Liver (tissue), 9 donors: ENCODE results near the gene OTUD3. TPM values are rescaled to one million over a fixed set of nuclear protein-coding genes. Genes with fewer than 3 reads are reported as not detected.

Experiments
- DNase-seq: peaks from one replicate; pipeline ENCODE4 v3.0.0-alpha.2; 2017; ENCODE audit warnings: low spot score
- H3K27ac ChIP-seq, 2 donors: one replicate each; pipeline ENCODE4 v1.7.0; 2013; ENCODE audit warnings: inconsistent platforms in 2 of 2, low read length in 2 of 2, control low read depth in 1 of 2, low read depth in 1 of 2, mild to moderate bottlenecking in 1 of 2
- H3K27me3 ChIP-seq, 4 donors: one replicate each; pipeline versions ENCODE4 v1.6.1 to v1.7.0; 2013; ENCODE audit warnings: low read length in 3 of 4, inconsistent platforms in 1 of 4, mild to moderate bottlenecking in 1 of 4, moderate library complexity in 1 of 4; ENCODE audit not compliant: control insufficient read depth in 4 of 4, insufficient read depth in 4 of 4
- H3K36me3 ChIP-seq, 4 donors: one replicate each; pipeline versions ENCODE4 v1.6.1 to v1.7.0; 2013; ENCODE audit warnings: low read length in 3 of 4, mild to moderate bottlenecking in 3 of 4, low read depth in 1 of 4, moderate library complexity in 1 of 4; ENCODE audit not compliant: control insufficient read depth in 4 of 4, insufficient read depth in 3 of 4
- H3K4me1 ChIP-seq, 4 donors: one replicate each; pipeline versions ENCODE4 v1.6.1 to v1.7.0; 2013; ENCODE audit warnings: low read length in 3 of 4, mild to moderate bottlenecking in 3 of 4, moderate library complexity in 1 of 4; ENCODE audit not compliant: control insufficient read depth in 4 of 4, insufficient read depth in 4 of 4
- H3K4me3 ChIP-seq, 3 donors: one replicate each; pipeline versions ENCODE4 v1.6.1 to v1.7.0; 2013; ENCODE audit warnings: low read length in 3 of 3, control low read depth in 1 of 3, low read depth in 1 of 3, mild to moderate bottlenecking in 1 of 3
- H3K9ac ChIP-seq, 2 donors: one replicate each; pipeline ENCODE4 v1.7.0; 2013; ENCODE audit warnings: low read length in 2 of 2, mild to moderate bottlenecking in 2 of 2, moderate library complexity in 2 of 2, control low read depth in 1 of 2, low read depth in 1 of 2
- H3K9me3 ChIP-seq, 4 donors: one replicate each; pipeline versions ENCODE4 v1.6.1 to v1.7.0; 2013; ENCODE audit warnings: low read length in 3 of 4; ENCODE audit not compliant: control insufficient read depth in 4 of 4
- EGR1 ChIP-seq, 2 donors: IDR thresholded peaks; 2 replicates each; pipeline ENCODE4 v1.6.1; 2016 to 2018; ENCODE audit warnings: antibody characterized with exemption in 2 of 2, low read depth in 2 of 2
- FOXA1 ChIP-seq: IDR thresholded peaks from 2 replicates; pipeline ENCODE4 v1.6.1; 2016; ENCODE audit warnings: antibody characterized with exemption
- FOXA2 ChIP-seq: IDR thresholded peaks from 2 replicates; pipeline ENCODE4 v1.6.1; 2016; ENCODE audit warnings: antibody characterized with exemption
- GABPA ChIP-seq, 2 donors: IDR thresholded peaks in 1 of 2; conservative IDR thresholded peaks in 1 of 2; 2 replicates each; pipeline ENCODE4 v1.6.1; 2016; ENCODE audit warnings: antibody characterized with exemption in 2 of 2, mild to moderate bottlenecking in 1 of 2, moderate library complexity in 1 of 2
- HNF4A ChIP-seq, 2 donors: conservative IDR thresholded peaks; 2 replicates each; pipeline ENCODE4 v1.6.1; 2016; ENCODE audit warnings: antibody characterized with exemption in 2 of 2, mild to moderate bottlenecking in 2 of 2
- HNF4G ChIP-seq: IDR thresholded peaks from 2 replicates; pipeline ENCODE4 v1.6.1; 2016; ENCODE audit warnings: antibody characterized with exemption
- JUND ChIP-seq, 2 donors: IDR thresholded peaks; 2 replicates each; pipeline ENCODE4 v1.6.1; 2016; ENCODE audit warnings: antibody characterized with exemption in 2 of 2
- NR2F2 ChIP-seq: IDR thresholded peaks from 2 replicates; pipeline ENCODE4 v1.6.1; 2016; ENCODE audit warnings: antibody characterized with exemption
- RAD21 ChIP-seq, 2 donors: IDR thresholded peaks; 2 replicates each; pipeline ENCODE4 v1.6.1; 2016; ENCODE audit warnings: antibody characterized with exemption in 2 of 2, mild to moderate bottlenecking in 2 of 2
- RXRA ChIP-seq, 2 donors: IDR thresholded peaks; 2 replicates each; pipeline ENCODE4 v1.6.1; 2017 to 2018; ENCODE audit warnings: antibody characterized with exemption in 2 of 2, mild to moderate bottlenecking in 1 of 2
- SP1 ChIP-seq: IDR thresholded peaks from 2 replicates; pipeline ENCODE4 v1.6.1; 2018; ENCODE audit warnings: antibody characterized with exemption, mild to moderate bottlenecking
- TAF1 ChIP-seq: conservative IDR thresholded peaks from 2 replicates; pipeline ENCODE4 v1.6.1; 2016; ENCODE audit warnings: antibody characterized with exemption, mild to moderate bottlenecking
- YY1 ChIP-seq: IDR thresholded peaks from 2 replicates; pipeline ENCODE4 v1.6.1; 2016; ENCODE audit warnings: antibody characterized with exemption, mild to moderate bottlenecking
- ZBTB33 ChIP-seq: IDR thresholded peaks from 2 replicates; pipeline ENCODE4 v1.6.1; 2016; ENCODE audit warnings: antibody characterized with exemption
- WGBS: extraction: QIAGEN DNeasy Blood & Tissue Kit; methylation state at CpG from one replicate; pipeline ENCODE4 v1.1.7; 2013; 5-methylcytosine and 5-hydroxymethylcytosine counted together
- polyA plus RNA-seq, 2 donors: library from polyadenylated mRNA; stranded (reverse) in 1 of 2; unstranded in 1 of 2; fragments of 200-250 nt in 1 of 2; fragments of >200 nt in 1 of 2; fragmentation: Nextera tagmentation in 1 of 2; extraction: Ambion mirVana in 1 of 2; gene quantifications; one replicate each; pipeline versions ENCODE4 v1.2.1 to v1.2.3, GENCODE V29; 2013 to 2015
- total RNA-seq, 2 donors: library from RNA; depleted of rRNA; stranded (reverse); fragments of >200 nt; gene quantifications; one replicate each; pipeline ENCODE4 v1.2.3, GENCODE V29; 2014
- TF ChIP-seq, protein P1 (sequence below): IDR thresholded peaks from 2 replicates; pipeline ENCODE4 v1.6.1; 2016; ENCODE audit warnings: antibody characterized with exemption
- TF ChIP-seq, protein P2 (sequence below): IDR thresholded peaks from 2 replicates; pipeline ENCODE4 v1.6.1; 2016; ENCODE audit warnings: antibody characterized with exemption
- TF ChIP-seq, protein P3 (sequence below): fragments of 150-350 bp; IDR thresholded peaks from 2 replicates; pipeline ENCODE4 v1.5.1; 2017; ENCODE audit warnings: improper control_type of control experiment, low read depth, low read length; ENCODE audit not compliant: missing input control
- TF ChIP-seq, protein P4 (sequence below): IDR thresholded peaks from 2 replicates; pipeline ENCODE4 v1.6.1; 2016; ENCODE audit warnings: antibody characterized with exemption, mild to moderate bottlenecking
- donor health status: healthy.
- donor health status: healthy.
- donor health status: healthy.
- donor health status: healthy.
- donor health status: healthy.

Gene OTUD3
- total and polyA plus RNA-seq, 4 donors, result 0.36 to 4.0 (median 2.1) TPM

GRCh38 chr1:19936061-19936750 lies 54.0 kb downstream of the OTUD3 start:
- TF ChIP-seq EGR1 (IDR thresholded peaks at IDR 0.05; ENCODE audit: low read depth in 2 of 2) (no peak), NR2F2 (peak; percentile 92)
- TF ChIP-seq, protein P1, sequence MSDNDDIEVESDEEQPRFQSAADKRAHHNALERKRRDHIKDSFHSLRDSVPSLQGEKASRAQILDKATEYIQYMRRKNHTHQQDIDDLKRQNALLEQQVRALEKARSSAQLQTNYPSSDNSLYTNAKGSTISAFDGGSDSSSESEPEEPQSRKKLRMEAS, result no peak
- Histone ChIP-seq H3K4me1 (no peaks in the 10 kb centered on the region), H3K36me3 (no peaks in the 10 kb centered on the region), H3K27ac (no peak overlapping the region), H3K9me3 (peaks cover 0 to 20% (median 8%) of the 10 kb centered on the region in 4 donors), H3K4me3 (no peak overlapping the region), H3K27me3 (no peaks in the 10 kb centered on the region), H3K9ac (no peak overlapping the region)
- DNase-seq, result no peak
- WGBS, result 79% methylated on average over 3 of the region's 3 CpGs

DNA sequence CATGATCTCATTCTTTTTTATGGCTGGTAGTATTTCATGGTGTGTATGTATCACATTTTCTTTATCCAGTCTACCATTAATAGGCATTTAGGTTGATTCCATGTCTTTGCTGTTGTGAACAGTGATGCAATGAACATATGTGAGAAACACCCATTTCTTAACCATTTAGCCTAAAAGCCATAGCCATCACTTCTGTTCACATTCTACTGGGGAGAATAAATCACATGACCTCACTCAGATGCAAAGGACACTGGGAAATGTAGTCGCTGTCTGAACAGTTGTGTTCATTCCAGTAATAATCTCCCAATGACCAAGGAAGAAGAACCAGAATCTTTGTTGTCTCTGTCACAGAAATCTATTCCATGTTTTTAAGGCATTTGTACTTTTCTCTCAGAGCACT lies 56.3 kb downstream of the OTUD3 start:
- WGBS, result 89% methylated on average over 1 of the region's 1 CpG

More for the DNA sequence above, 56.3 kb downstream of the OTUD3 start:
- Histone ChIP-seq H3K27me3 (no peaks in the 10 kb centered on the region), H3K9me3 (peaks cover 0 to 4% (median 0%) of the 10 kb centered on the region in 4 donors), H3K4me1 (no peaks in the 10 kb centered on the region), H3K27ac (no peak overlapping the region), H3K36me3 (no peaks in the 10 kb centered on the region), H3K9ac (no peak overlapping the region), H3K4me3 (no peak overlapping the region)
- TF ChIP-seq TAF1 (no peak), RAD21 (IDR thresholded peaks at IDR 0.05) (no peak), JUND (IDR thresholded peaks at IDR 0.05) (no peak), FOXA2 (no peak), ZBTB33 (no peak), HNF4A (conservative IDR thresholded peaks at IDR 0.05) (no peak), YY1 (no peak), EGR1 (IDR thresholded peaks at IDR 0.05; ENCODE audit: low read depth in 2 of 2) (no peak), FOXA1 (no peak), SP1 (no peak), RXRA (IDR thresholded peaks at IDR 0.05) (no peak), NR2F2 (no peak), GABPA (IDR thresholded peaks at IDR 0.05 in 1 of 2, conservative IDR thresholded peaks at IDR 0.05 in 1 of 2) (no peak), HNF4G (no peak)
- TF ChIP-seq, protein P2, sequence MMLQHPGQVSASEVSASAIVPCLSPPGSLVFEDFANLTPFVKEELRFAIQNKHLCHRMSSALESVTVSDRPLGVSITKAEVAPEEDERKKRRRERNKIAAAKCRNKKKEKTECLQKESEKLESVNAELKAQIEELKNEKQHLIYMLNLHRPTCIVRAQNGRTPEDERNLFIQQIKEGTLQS, result no peak
- TF ChIP-seq, protein P3, sequence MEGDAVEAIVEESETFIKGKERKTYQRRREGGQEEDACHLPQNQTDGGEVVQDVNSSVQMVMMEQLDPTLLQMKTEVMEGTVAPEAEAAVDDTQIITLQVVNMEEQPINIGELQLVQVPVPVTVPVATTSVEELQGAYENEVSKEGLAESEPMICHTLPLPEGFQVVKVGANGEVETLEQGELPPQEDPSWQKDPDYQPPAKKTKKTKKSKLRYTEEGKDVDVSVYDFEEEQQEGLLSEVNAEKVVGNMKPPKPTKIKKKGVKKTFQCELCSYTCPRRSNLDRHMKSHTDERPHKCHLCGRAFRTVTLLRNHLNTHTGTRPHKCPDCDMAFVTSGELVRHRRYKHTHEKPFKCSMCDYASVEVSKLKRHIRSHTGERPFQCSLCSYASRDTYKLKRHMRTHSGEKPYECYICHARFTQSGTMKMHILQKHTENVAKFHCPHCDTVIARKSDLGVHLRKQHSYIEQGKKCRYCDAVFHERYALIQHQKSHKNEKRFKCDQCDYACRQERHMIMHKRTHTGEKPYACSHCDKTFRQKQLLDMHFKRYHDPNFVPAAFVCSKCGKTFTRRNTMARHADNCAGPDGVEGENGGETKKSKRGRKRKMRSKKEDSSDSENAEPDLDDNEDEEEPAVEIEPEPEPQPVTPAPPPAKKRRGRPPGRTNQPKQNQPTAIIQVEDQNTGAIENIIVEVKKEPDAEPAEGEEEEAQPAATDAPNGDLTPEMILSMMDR, result no peak
- TF ChIP-seq, protein P4, sequence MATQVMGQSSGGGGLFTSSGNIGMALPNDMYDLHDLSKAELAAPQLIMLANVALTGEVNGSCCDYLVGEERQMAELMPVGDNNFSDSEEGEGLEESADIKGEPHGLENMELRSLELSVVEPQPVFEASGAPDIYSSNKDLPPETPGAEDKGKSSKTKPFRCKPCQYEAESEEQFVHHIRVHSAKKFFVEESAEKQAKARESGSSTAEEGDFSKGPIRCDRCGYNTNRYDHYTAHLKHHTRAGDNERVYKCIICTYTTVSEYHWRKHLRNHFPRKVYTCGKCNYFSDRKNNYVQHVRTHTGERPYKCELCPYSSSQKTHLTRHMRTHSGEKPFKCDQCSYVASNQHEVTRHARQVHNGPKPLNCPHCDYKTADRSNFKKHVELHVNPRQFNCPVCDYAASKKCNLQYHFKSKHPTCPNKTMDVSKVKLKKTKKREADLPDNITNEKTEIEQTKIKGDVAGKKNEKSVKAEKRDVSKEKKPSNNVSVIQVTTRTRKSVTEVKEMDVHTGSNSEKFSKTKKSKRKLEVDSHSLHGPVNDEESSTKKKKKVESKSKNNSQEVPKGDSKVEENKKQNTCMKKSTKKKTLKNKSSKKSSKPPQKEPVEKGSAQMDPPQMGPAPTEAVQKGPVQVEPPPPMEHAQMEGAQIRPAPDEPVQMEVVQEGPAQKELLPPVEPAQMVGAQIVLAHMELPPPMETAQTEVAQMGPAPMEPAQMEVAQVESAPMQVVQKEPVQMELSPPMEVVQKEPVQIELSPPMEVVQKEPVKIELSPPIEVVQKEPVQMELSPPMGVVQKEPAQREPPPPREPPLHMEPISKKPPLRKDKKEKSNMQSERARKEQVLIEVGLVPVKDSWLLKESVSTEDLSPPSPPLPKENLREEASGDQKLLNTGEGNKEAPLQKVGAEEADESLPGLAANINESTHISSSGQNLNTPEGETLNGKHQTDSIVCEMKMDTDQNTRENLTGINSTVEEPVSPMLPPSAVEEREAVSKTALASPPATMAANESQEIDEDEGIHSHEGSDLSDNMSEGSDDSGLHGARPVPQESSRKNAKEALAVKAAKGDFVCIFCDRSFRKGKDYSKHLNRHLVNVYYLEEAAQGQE, result no peak
- TF ChIP-seq, protein P1, result no peak
- DNase-seq, result no peak
